ENCODE results near the gene CENPE. TPM values are rescaled to one million over a fixed set of nuclear protein-coding genes. Genes with fewer than 3 reads are reported as not detected.
A peak's percentile ranks its signal among the peaks of the same experiment; 100 is the strongest.

Gene CENPE
- total and polyA plus RNA-seq, 10 donors: 0.30 to 11.7 (median 3.9) TPM

DNA sequence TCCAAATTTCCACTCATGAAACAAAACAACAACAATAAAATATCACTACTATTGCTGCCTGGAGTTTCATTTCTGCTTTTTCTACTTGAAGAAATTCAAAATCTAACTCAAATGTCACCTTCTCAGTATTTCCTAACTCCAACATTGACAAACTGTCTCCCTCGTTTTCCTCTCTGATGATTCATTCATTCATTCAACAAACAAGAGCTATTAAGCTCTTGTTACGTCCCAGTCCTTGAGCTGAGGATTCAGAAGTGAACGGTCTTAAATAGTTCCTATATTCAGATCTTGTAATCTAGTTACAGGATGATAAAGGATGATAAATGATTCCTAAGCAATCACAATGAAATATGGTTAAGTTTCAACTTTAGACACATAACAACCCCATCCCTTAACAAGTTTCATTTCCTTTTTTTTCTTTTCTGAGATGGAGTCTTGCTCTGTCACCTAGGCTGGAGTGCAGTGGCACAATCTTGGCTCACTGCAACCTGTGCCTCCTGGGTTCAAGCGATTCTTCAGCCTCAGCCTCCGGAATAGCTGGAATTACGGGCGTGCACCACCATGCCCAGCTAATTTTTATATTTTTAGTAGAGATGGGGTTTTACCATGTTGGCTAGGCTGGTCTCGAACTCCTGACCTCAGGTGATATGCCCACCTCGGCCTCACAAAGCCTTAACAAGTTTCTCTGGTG, 123.3 kb downstream of the CENPE start:
- H3K4me3 ChIP-seq: peak overlapping the region in 4 of 8 donors; percentile 59 to 83 (median 70)
- H3K27me3 ChIP-seq (replicated peaks in 1 of 7): no peaks in the 10 kb centered on the region
- intact Hi-C loops (cut with DNase I; ENCODE audit: low total_unique reads): no loop called here
- no peaks in the 10 kb centered on the region for H3K36me3 ChIP-seq
- H3K4me1 ChIP-seq: peaks cover 15 to 41% (median 27%) of the 10 kb centered on the region in 6 donors
- peak overlapping the region in 5 of 8 donors; percentile 85 to 92 (median 90) for H3K27ac ChIP-seq
- TF ChIP-seq, protein P1, sequence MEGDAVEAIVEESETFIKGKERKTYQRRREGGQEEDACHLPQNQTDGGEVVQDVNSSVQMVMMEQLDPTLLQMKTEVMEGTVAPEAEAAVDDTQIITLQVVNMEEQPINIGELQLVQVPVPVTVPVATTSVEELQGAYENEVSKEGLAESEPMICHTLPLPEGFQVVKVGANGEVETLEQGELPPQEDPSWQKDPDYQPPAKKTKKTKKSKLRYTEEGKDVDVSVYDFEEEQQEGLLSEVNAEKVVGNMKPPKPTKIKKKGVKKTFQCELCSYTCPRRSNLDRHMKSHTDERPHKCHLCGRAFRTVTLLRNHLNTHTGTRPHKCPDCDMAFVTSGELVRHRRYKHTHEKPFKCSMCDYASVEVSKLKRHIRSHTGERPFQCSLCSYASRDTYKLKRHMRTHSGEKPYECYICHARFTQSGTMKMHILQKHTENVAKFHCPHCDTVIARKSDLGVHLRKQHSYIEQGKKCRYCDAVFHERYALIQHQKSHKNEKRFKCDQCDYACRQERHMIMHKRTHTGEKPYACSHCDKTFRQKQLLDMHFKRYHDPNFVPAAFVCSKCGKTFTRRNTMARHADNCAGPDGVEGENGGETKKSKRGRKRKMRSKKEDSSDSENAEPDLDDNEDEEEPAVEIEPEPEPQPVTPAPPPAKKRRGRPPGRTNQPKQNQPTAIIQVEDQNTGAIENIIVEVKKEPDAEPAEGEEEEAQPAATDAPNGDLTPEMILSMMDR (IDR thresholded peaks at IDR 0.05 in 8 of 11, conservative IDR thresholded peaks at IDR 0.05 in 3 of 11): no peak
- no peaks in the 10 kb centered on the region for H3K9me3 ChIP-seq
- DNase-seq: no peak
- WGBS, 5 donors: 68 to 79% (median 75%) methylated on average over 9 of the region's 9 CpGs

DNA sequence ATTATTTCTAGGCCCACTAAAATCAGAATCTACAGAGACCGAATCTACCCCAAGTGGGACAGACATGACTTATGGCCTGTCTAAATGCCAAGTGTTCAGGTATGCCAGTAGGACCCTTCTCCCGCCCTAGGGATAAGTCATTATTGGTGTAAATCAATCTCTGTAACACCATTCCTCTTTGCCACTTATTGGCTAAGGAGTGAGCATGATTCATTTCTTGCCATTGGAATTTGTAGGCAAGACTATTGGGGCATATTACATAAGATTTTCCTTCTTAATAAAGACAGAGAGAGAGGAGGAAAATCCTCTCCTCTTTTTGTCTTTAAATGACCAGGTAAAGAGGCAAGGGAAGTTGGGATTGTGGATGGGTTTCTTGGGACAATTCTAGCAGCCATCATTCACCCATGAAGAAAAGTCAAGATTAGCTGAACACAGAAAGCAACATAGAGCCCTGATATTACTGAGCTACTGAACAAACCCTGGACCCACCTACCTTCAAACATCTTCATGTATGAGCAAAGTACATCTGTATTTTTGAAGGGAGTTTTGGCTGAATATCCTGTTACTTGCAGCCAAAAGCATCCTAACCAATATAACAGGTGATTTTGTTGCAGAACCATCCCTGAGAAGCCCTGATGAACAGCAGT, 124.2 kb downstream of the CENPE start:
- H3K36me3 ChIP-seq: no peaks in the 10 kb centered on the region
- intact Hi-C loops (cut with DNase I; ENCODE audit: low total_unique reads): no loop called here
- H3K4me1 ChIP-seq: peaks cover 15 to 41% (median 27%) of the 10 kb centered on the region in 6 donors
- H3K4me3 ChIP-seq: no peak overlapping the region
- no peak for DNase-seq
- no peaks in the 10 kb centered on the region for H3K9me3 ChIP-seq
- TF ChIP-seq POLR2A (IDR thresholded peaks at IDR 0.05) (no peak), POLR2AphosphoS5 (IDR thresholded peaks at IDR 0.05) (no peak)
- TF ChIP-seq, protein P1 (IDR thresholded peaks at IDR 0.05 in 8 of 11, conservative IDR thresholded peaks at IDR 0.05 in 3 of 11): no peak
- H3K27me3 ChIP-seq (replicated peaks in 1 of 7): no peaks in the 10 kb centered on the region
- 92 to 100% (median 97%) methylated on average over 2 of the region's 2 CpGs for WGBS, 5 donors
- H3K27ac ChIP-seq: no peak overlapping the region

DNA sequence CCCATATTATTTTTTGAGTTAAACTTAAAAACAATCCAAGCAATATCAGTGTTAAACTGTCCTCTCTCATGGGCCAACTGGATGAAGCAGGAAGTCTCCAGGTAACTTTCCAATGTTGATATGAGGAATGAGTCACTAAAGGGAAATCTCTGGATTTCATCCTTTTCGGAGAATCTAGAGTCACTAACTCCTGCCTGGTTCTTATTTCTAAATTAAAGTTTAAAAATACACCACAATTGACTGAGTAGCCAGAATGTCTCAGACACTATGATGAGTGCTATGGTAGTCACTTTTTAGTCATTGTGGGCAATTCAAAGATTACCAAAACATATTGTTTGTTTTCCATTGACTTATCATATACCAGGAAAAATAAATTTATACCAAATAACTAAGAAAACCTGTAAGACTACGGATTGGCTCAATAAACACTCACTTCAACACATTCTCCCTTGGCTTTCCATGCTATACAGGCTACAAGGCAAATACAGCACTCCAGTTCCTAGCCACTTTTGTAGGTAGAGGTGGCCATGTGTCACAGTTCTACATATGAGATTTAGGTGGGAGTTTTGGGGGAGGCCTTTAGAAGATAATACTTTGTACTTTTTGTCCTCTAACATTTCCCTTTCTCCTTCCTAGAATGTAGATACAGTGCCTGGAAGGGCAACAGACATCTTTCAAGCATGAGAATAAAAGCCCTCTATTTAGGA, 130.1 kb downstream of the CENPE start:
- no peaks in the 10 kb centered on the region for H3K4me1 ChIP-seq
- H3K27ac ChIP-seq: no peak overlapping the region
- no peaks in the 10 kb centered on the region for H3K9me3 ChIP-seq
- whole genome bisulfite sequencing, 5 donors: 93 to 96% (median 95%) methylated on average over 2 of the region's 2 CpGs
- H3K27me3 ChIP-seq (replicated peaks in 1 of 7): no peaks in the 10 kb centered on the region
- TF ChIP-seq POLR2AphosphoS5 (IDR thresholded peaks at IDR 0.05) (no peak), POLR2A (IDR thresholded peaks at IDR 0.05) (no peak)
- TF ChIP-seq, protein P1 (IDR thresholded peaks at IDR 0.05 in 8 of 11, conservative IDR thresholded peaks at IDR 0.05 in 3 of 11): no peak
- H3K4me3 ChIP-seq: no peak overlapping the region
- DNase-seq: no peak
- intact Hi-C loops (cut with DNase I; ENCODE audit: low total_unique reads): no loop called here
- peaks cover 0 to 35% (median 4%) of the 10 kb centered on the region in 6 donors for H3K36me3 ChIP-seq
